ENCODE measurements around the gene PROM1.

DNA sequence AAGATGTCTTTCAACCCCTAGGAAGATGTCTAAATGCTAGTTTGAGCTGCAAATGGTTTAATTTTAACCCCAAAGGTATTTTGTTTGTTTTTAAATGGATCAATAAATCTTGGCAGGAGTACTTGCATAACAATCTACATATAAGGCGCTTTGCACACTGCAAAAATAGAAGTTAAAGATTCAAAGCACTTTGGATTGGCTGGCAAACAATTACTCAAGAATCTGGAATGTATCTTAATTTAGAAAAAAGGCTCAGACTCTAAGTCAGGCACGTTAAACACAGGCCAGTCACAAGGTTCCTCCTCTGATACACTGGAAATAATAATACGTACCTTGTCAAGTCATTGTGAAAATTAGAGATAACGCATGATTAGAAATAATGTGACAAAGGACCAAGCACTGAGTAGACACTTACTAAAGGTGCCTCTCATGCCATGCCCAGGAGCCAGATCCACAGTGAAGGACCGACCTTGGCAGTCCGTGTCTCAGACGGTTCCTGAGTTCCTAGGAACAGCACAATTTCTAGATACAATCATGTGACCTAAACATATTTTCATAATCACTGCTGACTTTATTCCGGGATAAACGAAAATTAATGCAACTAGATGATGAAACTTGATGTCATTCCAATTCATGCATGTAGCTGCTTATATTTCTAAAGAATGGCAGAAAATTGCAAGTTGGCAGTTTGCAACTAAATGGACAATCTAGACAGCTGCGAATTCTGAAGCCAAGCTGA, 49.6 kb downstream of the PROM1 start:
- TF ChIP-seq, protein P1, sequence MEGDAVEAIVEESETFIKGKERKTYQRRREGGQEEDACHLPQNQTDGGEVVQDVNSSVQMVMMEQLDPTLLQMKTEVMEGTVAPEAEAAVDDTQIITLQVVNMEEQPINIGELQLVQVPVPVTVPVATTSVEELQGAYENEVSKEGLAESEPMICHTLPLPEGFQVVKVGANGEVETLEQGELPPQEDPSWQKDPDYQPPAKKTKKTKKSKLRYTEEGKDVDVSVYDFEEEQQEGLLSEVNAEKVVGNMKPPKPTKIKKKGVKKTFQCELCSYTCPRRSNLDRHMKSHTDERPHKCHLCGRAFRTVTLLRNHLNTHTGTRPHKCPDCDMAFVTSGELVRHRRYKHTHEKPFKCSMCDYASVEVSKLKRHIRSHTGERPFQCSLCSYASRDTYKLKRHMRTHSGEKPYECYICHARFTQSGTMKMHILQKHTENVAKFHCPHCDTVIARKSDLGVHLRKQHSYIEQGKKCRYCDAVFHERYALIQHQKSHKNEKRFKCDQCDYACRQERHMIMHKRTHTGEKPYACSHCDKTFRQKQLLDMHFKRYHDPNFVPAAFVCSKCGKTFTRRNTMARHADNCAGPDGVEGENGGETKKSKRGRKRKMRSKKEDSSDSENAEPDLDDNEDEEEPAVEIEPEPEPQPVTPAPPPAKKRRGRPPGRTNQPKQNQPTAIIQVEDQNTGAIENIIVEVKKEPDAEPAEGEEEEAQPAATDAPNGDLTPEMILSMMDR (IDR thresholded peaks at IDR 0.05) = no peak
- TF ChIP-seq POLR2A (IDR thresholded peaks at IDR 0.05) = no peak
